Mononuclear cell (primary cell): Measurements from ENCODE around the gene MORN5. TPM values are rescaled to one million over a fixed set of nuclear protein-coding genes. Genes with fewer than 3 reads are reported as not detected.
"Not testable (repeated sequence)": the region's sequence is repeated elsewhere in the genome, so short reads cannot be mapped to it uniquely, and the experiment has no call there.

Source experiments
- H3K27me3 ChIP-seq: 2 replicates; pipeline ENCODE4 v1.6.0; 2011; ENCODE audit warnings: low read length, control low read depth; ENCODE audit not compliant: insufficient read depth
- H3K4me1 ChIP-seq: 2 replicates; pipeline ENCODE4 v1.5.1; 2011; ENCODE audit warnings: mild to moderate bottlenecking, low read length, control low read depth; ENCODE audit not compliant: insufficient read depth
- H3K4me3 ChIP-seq: 2 replicates; pipeline ENCODE4 v1.5.1; 2011; ENCODE audit warnings: mild to moderate bottlenecking, low read length, moderate library complexity
- H3K9me3 ChIP-seq: 2 replicates; pipeline ENCODE4 v1.5.1; 2011; ENCODE audit warnings: low read depth, mild to moderate bottlenecking, control low read depth, low read length
- total RNA-seq: library from RNA; depleted of rRNA; stranded (reverse); fragments of >200 nt; gene quantifications from one replicate; pipeline ENCODE4 v1.2.3, GENCODE V29; 2012

Gene MORN5
- not detected for total RNA-seq

GRCh38 chr9:122159026-122159924 is at the start of gene MORN5, which contains the start of gene NDUFA8:
Gene MORN5 (plus strand): TSS chr9:122159908. CDS start chr9:122159973, 65 bp downstream.
Gene NDUFA8 (minus strand): TSS chr9:122159779. CDS start chr9:122159677, 102 bp downstream.
- Histone ChIP-seq H3K4me3 (peak within 1 kb of the TSS; percentile 80), H3K27me3 (peaks cover 4% of the 10 kb centered on the region), H3K9me3 (no peaks in the 10 kb centered on the region), H3K4me1 (peaks cover 11% of the 10 kb centered on the region)

GRCh38 chr9:122110100-122110833 is 49.4 kb upstream of the MORN5 start:
- Histone ChIP-seq H3K27me3 (no peaks in the 10 kb centered on the region), H3K4me1 (no peaks in the 10 kb centered on the region), H3K9me3 (no peaks in the 10 kb centered on the region), H3K4me3 (no peak overlapping the region)

GRCh38 chr9:122111413-122112085 is 48.2 kb upstream of the MORN5 start:
- Histone ChIP-seq H3K4me3 (no peak overlapping the region), H3K9me3 (no peaks in the 10 kb centered on the region), H3K27me3 (no peaks in the 10 kb centered on the region), H3K4me1 (no peaks in the 10 kb centered on the region)

GRCh38 chr9:122112238-122112637 is 47.5 kb upstream of the MORN5 start:
- H3K4me1 ChIP-seq = no peaks in the 10 kb centered on the region
- H3K4me3 ChIP-seq = no peak overlapping the region
- H3K27me3 ChIP-seq = no peaks in the 10 kb centered on the region
- no peaks in the 10 kb centered on the region for H3K9me3 ChIP-seq

- Histone ChIP-seq H3K4me3 (no peak overlapping the region), H3K4me1 (no peaks in the 10 kb centered on the region), H3K9me3 (no peaks in the 10 kb centered on the region), H3K27me3 (no peaks in the 10 kb centered on the region)
Observed at GRCh38 chr9:122113574-122113973, 46.1 kb upstream of the MORN5 start.

- H3K9me3 ChIP-seq = no peaks in the 10 kb centered on the region
- H3K4me1 ChIP-seq = no peaks in the 10 kb centered on the region
- no peaks in the 10 kb centered on the region for H3K27me3 ChIP-seq
- H3K4me3 ChIP-seq = no peak overlapping the region
Observed at GRCh38 chr9:122115176-122116035, 44.3 kb upstream of the MORN5 start.

GRCh38 chr9:122116040-122116439 is 43.7 kb upstream of the MORN5 start:
- H3K27me3 ChIP-seq = no peaks in the 10 kb centered on the region
- no peak overlapping the region for H3K4me3 ChIP-seq
- H3K9me3 ChIP-seq = no peaks in the 10 kb centered on the region
- no peaks in the 10 kb centered on the region for H3K4me1 ChIP-seq

GRCh38 chr9:122116448-122117173 is 43.1 kb upstream of the MORN5 start:
- no peaks in the 10 kb centered on the region for H3K9me3 ChIP-seq
- no peaks in the 10 kb centered on the region for H3K27me3 ChIP-seq
- no peak overlapping the region for H3K4me3 ChIP-seq
- H3K4me1 ChIP-seq = no peaks in the 10 kb centered on the region

GRCh38 chr9:122117241-122117640 is 42.5 kb upstream of the MORN5 start:
- not testable (repeated sequence) for H3K27me3 ChIP-seq, H3K9me3 ChIP-seq, H3K4me3 ChIP-seq, H3K4me1 ChIP-seq

GRCh38 chr9:122118343-122119165 is 41.2 kb upstream of the MORN5 start:
- Histone ChIP-seq H3K4me3 (no peak overlapping the region), H3K27me3 (no peaks in the 10 kb centered on the region), H3K4me1 (no peaks in the 10 kb centered on the region), H3K9me3 (no peaks in the 10 kb centered on the region)

- Histone ChIP-seq H3K27me3 (no peaks in the 10 kb centered on the region), H3K4me3 (no peak overlapping the region), H3K4me1 (no peaks in the 10 kb centered on the region), H3K9me3 (no peaks in the 10 kb centered on the region)
Observed at GRCh38 chr9:122119166-122119521, 40.6 kb upstream of the MORN5 start.

GRCh38 chr9:122119721-122120120 is 40.0 kb upstream of the MORN5 start:
- no peaks in the 10 kb centered on the region for H3K4me1 ChIP-seq
- no peaks in the 10 kb centered on the region for H3K27me3 ChIP-seq
- no peak overlapping the region for H3K4me3 ChIP-seq
- H3K9me3 ChIP-seq = no peaks in the 10 kb centered on the region

GRCh38 chr9:122120316-122121071 is 39.2 kb upstream of the MORN5 start:
- Histone ChIP-seq H3K4me3 (no peak overlapping the region), H3K27me3 (peaks cover 1% of the 10 kb centered on the region), H3K4me1 (no peaks in the 10 kb centered on the region), H3K9me3 (no peaks in the 10 kb centered on the region)
